Uterus (tissue), 2 donors: ENCODE data around the gene ARAP2.

ENCODE experiments used
- POLR2A ChIP-seq, 2 donors: fragments of 450-650 bp; IDR thresholded peaks; one replicate each; pipeline ENCODE4 v1.6.1; 2016; ENCODE audit warnings: antibody characterized with exemption in 2 of 2, mild to moderate bottlenecking in 1 of 2, moderate library complexity in 1 of 2
- TF ChIP-seq, protein P1 (sequence below), 4 experiments: fragments of 200-600 bp in 2 of 4; fragments of 450-650 bp in 2 of 4; sonication (generic) in 2 of 4; IDR thresholded peaks; one replicate each; pipeline ENCODE4 v1.5.1; 2016 to 2019; ENCODE audit warnings: antibody characterized with exemption in 4 of 4, mild to moderate bottlenecking in 2 of 4, moderate library complexity in 1 of 4

DNA sequence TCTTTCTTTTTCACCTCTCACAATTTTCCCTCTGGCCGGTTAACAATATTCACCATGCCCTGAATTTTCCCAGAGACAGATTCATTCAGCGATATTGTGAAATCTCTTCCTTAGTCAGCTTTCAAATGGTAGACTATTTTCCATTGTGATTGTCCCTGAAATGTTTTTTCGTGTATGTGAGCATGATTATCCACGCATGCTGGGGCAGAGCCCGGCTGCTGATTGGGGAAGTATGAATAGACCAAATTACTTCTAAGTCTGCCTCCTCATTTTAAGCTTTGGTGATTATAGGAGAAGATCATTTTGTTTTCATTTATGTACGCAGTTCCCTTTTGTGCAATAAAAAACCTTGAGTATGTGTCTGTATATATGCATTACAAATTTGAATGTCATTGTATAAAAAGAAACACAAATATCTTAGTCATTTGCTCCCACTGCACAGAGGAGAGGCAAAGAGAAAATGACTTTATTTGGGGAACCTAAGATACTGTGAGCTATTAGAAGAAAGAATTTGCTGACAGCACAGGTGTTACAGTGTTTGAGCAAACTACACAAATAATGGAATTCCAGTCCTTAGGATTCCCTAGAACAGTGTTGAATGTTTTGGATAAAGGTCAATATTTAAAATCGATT lies 48.4 kb upstream of the ARAP2 start:
- no peak for TF ChIP-seq POLR2A (IDR thresholded peaks at IDR 0.05)
- TF ChIP-seq, protein P1, sequence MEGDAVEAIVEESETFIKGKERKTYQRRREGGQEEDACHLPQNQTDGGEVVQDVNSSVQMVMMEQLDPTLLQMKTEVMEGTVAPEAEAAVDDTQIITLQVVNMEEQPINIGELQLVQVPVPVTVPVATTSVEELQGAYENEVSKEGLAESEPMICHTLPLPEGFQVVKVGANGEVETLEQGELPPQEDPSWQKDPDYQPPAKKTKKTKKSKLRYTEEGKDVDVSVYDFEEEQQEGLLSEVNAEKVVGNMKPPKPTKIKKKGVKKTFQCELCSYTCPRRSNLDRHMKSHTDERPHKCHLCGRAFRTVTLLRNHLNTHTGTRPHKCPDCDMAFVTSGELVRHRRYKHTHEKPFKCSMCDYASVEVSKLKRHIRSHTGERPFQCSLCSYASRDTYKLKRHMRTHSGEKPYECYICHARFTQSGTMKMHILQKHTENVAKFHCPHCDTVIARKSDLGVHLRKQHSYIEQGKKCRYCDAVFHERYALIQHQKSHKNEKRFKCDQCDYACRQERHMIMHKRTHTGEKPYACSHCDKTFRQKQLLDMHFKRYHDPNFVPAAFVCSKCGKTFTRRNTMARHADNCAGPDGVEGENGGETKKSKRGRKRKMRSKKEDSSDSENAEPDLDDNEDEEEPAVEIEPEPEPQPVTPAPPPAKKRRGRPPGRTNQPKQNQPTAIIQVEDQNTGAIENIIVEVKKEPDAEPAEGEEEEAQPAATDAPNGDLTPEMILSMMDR (IDR thresholded peaks at IDR 0.05), result no peak
